GM18951 (cell line): ENCODE results near the gene EMX2.

Source experiments
- POLR2A ChIP-seq: IDR thresholded peaks from 4 replicates; pipeline ENCODE4 v1.6.1; 2011; ENCODE audit warnings: mild to moderate bottlenecking; ENCODE audit not compliant: insufficient read length, insufficient read depth; ENCODE audit errors: extremely low read depth
- in situ Hi-C: fragments of 300-500 bp; cut with MboI; formaldehyde crosslinking; loops from one replicate; pipeline ENCODE4 v1.12.0; 2022; ENCODE audit warnings: low sequenced_read_pairs, mixed read lengths, inconsistent platforms; ENCODE audit not compliant: unreplicated experiment

EMX2 gene

GRCh38 chr10:117551330-117552155 lies 9.0 kb downstream of the EMX2 start:
- in situ Hi-C loops: no loop called here
- TF ChIP-seq POLR2A: no peak

GRCh38 chr10:117552156-117552631 lies 9.6 kb downstream of the EMX2 start:
- no peak for TF ChIP-seq POLR2A
- in situ Hi-C loops: no loop called here

GRCh38 chr10:117552701-117553141 lies 10.2 kb downstream of the EMX2 start:
- no peak for TF ChIP-seq POLR2A

DNA sequence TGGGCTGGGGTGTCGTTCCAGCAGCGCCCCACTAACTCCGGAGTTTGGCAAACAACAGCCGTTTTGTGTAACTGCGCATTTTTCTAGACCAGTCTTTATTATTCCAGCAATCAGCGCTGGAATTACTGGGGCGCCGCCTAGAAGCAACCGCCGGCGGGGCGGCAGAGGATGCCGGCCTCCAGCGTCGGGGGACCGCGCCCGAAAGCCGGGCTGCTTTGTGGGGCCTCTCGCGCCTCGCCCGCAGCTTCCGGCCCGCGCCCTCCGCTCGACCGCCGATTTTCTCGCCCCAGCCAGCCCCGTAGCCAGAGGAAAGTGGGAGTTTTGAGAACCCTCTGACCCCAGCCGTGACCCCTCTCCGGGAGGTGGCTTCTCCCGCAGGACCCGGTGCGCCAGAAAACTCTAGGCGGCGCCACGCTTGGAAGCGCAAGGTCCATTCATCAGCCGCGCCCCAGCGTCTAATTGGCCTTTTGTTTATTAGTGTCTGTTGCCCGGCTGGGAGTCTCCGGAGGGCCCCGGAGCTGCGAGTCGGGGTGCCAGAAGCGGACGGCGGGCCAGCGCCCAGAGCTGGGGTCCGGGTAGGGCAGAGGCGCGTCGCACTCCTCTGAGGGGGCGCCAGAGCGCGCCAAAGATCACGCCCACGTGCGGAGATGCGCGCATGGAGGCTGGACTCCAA lies 10.7 kb downstream of the EMX2 start:
- TF ChIP-seq POLR2A: no peak
- in situ Hi-C loops: no loop called here

More at GRCh38 chr10:117552701-117553141, 10.2 kb downstream of the EMX2 start:
- in situ Hi-C loops: no loop called here

- in situ Hi-C loops: no loop called here
- TF ChIP-seq POLR2A: no peak
Measured at GRCh38 chr10:117553815-117554172, 11.2 kb downstream of the EMX2 start.

GRCh38 chr10:117554241-117554814 lies 11.8 kb downstream of the EMX2 start:
- TF ChIP-seq POLR2A: no peak
- in situ Hi-C loops: no loop called here

GRCh38 chr10:117555017-117555416 lies 12.5 kb downstream of the EMX2 start:
- TF ChIP-seq POLR2A: no peak
- in situ Hi-C loops: no loop called here

DNA sequence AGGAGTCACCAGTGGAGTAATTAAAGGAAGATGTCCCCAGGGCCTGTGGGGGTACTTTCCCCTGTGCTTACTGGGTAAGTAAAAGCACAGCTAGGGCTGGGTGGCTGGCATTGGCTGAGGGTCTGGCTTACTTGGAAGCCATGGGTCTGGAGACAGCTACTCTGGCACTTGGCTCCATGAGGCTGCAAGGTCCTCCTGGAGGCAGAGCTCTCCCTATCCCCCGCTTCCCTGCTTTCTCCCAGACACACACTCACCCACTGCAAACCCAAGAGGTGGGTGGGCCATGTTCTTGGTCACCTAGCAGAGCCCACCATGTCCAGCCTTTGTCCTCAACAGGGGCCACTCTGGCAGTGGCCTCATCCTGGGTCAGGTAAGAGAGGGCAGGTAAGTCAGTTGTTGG lies 13.3 kb downstream of the EMX2 start:
- TF ChIP-seq POLR2A: no peak
- in situ Hi-C loops: no loop called here

GRCh38 chr10:117556356-117556755 lies 13.8 kb downstream of the EMX2 start:
- in situ Hi-C loops: no loop called here
- no peak for TF ChIP-seq POLR2A

DNA sequence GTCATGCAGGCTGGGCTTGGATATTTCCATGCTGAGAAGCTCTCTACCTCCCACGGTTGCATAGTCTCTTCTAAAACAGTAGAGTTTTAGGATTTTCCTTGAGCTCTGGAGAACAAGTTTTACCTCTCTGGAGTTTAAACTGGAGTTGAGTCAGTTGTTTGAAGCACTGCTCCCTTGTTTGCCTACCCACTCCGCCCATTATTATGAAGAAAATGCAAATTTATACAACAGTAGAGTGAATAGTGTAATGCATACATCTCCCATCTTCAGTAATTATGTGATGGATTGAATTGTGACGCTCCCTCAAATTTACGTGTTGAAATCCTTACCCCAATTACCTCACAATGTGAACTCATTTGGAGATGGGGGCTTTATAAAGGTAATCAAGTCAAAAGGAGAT lies 17.2 kb downstream of the EMX2 start:
- in situ Hi-C loops: no loop called here

GRCh38 chr10:117560942-117561341 lies 18.4 kb downstream of the EMX2 start:
- TF ChIP-seq POLR2A: no peak
- in situ Hi-C loops: no loop called here

More for the DNA sequence above, 17.2 kb downstream of the EMX2 start:
- no peak for TF ChIP-seq POLR2A

- in situ Hi-C loops: no loop called here
- TF ChIP-seq POLR2A: no peak
Measured at GRCh38 chr10:117562220-117562619, 19.7 kb downstream of the EMX2 start.

DNA sequence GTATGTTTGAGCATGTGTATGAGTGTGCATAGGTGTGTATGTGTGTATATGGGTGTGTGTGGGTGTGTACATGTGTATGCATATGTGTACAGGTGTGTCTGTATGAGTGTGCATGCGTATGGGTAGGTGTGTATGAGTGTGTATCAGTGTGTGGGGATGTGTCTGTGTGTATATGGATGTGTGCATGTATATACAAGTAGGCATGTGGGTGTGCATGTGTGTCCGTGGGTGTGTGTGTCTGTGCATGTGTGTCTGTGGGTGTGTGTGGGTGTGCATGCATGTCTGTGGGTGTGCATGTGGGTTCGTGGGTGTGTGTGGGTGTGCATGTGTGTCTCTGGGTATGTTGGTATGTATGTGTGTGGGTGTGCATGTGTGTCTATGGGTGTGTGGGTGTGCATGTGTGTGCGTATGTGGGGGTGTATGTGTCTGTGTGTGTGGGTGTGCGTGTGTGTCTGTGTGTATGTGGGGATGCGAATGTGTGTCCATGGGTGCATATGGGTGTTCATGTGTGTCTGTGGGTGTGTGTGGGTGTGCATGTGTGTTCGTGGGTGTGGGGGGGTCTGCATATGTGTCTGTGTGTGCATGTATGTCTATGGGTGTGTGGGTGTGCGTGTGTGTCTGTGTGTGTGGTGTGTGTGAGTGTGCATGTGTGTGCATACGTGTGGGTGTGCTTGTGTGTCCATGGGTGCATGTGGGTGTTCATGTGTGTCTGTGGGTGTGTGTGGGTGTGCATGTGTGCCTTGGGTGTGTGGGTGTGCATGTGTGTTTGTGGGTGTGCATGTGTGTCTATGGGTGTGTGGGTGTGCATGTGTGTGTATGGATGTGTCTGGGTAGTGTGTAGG lies 20.6 kb downstream of the EMX2 start:
- in situ Hi-C loops: no loop called here
- TF ChIP-seq POLR2A: no peak
